Pancreas (tissue), 10 donors: ENCODE measurements around the gene FRRS1L. TPM values are rescaled to one million over a fixed set of nuclear protein-coding genes. Genes with fewer than 3 reads are reported as not detected.
A peak's percentile ranks its signal among the peaks of the same experiment; 100 is the strongest.

Experiments used
- ATAC-seq, 4 donors: fragments of 200-7000 bp; cut with Tn5 transposase; one replicate each; pipeline versions ENCODE4 v1.8.0 to v1.9.1; 2020; ENCODE audit warnings: mild to moderate bottlenecking in 4 of 4, moderate library complexity in 4 of 4
- DNase-seq, 6 donors: peaks; one replicate each; pipeline ENCODE4 v3.0.0-alpha.2; 2020
- FAIRE-seq: peaks from 2 replicates; lab custom pipeline; 2012; peaks lifted over from hg19 to GRCh38; lab: Jason Lieb, UNC
- H3K27ac ChIP-seq, 4 donors: fragments of 200-600 bp; sonication (generic); 1 replicate in 3 of 4; 2 replicates in 1 of 4; pipeline versions ENCODE4 v1.5.0 to v1.8.0; 2020
- H3K27me3 ChIP-seq, 4 donors: fragments of 200-600 bp; one replicate each; pipeline ENCODE4 v1.8.0; 2021
- H3K36me3 ChIP-seq, 3 donors: fragments of 200-600 bp; sonication (generic) in 1 of 3; one replicate each; pipeline versions ENCODE4 v1.5.0 to v1.8.0; 2020 to 2021
- H3K4me1 ChIP-seq, 3 donors: fragments of 200-600 bp; one replicate each; pipeline ENCODE4 v1.8.0; 2021
- H3K4me3 ChIP-seq, 4 donors: fragments of 200-600 bp; sonication (generic) in 2 of 4; one replicate each; pipeline versions ENCODE4 v1.5.0 to v1.8.0; 2020 to 2021
- H3K9me3 ChIP-seq, 4 donors: fragments of 200-600 bp; one replicate each; pipeline ENCODE4 v1.8.0; 2021
- WGBS, 2 donors: extraction: QIAGEN DNeasy Blood & Tissue Kit; methylation state at CpG; one replicate each; pipeline ENCODE4 v1.1.7; 2013; 5-methylcytosine and 5-hydroxymethylcytosine counted together
- intact Hi-C, 3 donors: fragments of 100-400 bp; cut with DNase I; formaldehyde crosslinking; loops; one replicate each; pipeline versions ENCODE4 v1.11.1 to v1.14.2; 2022
- polyA plus RNA-seq, 2 donors: library from polyadenylated mRNA; stranded (reverse); fragments of 200-250 nt; gene quantifications; one replicate each; pipeline ENCODE4 v1.2.3, GENCODE V29; 2013
- total RNA-seq, 6 donors: library from RNA; stranded (reverse); fragmentation: NEBNext Ultra II Directional in 4 of 6; extraction: Animal tissue kit (Norgen Biotek cat#: 25700) in 4 of 6; gene quantifications; one replicate each; pipeline versions ENCODE4 v1.2.1 to v1.2.4, GENCODE V29; 2021 to 2023
- TF ChIP-seq, protein P1 (sequence below), 4 donors: fragments of 200-600 bp; sonication (generic) in 3 of 4; IDR thresholded peaks; one replicate each; pipeline versions ENCODE4 v1.5.0 to v1.8.0; 2021; ENCODE audit warnings: antibody characterized with exemption in 4 of 4
- donor health status: healthy with polysubstance abuse.
- donor health status: DM: no; HTN: no; CAD: no; lungs with moderate emphysema.
- donor health status: DM: no; HTN: no; CAD: no.
- donor health status: control.
- donor health status: control.
- donor health status: Bipolar disorder and iron deficiency.
- donor health status: DM: yes; HTN: yes; CAD: no.
- donor health status: DM: no; HTN: no; CAD: no.
- donor health status: DM: no; HTN: no; CAD: no.
- donor health status: DM: yes; HTN: yes; CAD: no.

Gene FRRS1L
- total and polyA plus RNA-seq, 8 donors = 0.19 to 3.0 (median 0.80) TPM

DNA sequence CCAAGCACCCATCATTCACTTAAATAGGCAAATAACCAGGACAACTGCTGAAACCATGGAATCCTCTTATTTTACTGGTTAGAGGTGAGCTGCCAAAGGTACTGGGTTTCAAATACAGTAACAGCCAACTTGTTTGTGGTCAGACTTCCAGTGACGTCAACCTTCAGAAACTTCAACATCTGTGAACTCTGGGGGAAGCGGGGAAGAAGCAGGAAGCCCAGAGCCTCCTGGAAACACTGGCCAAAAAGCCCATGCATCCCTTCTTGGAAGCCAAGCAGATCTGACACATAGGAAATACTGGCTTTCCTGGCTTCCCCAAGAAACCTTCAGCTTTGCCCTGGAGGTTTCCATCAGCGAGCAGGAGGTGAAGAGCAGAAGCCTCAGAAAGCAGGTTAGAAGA, 4.9 kb upstream of the FRRS1L start:
- ATAC-seq (no peak), FAIRE-seq (no peak), DNase-seq (no peak)
- intact Hi-C loops = no loop called here
- H3K4me3 ChIP-seq = no peak overlapping the region
- H3K4me1 ChIP-seq = no peaks in the 10 kb centered on the region
- no peak overlapping the region for H3K27ac ChIP-seq
- TF ChIP-seq, protein P1, sequence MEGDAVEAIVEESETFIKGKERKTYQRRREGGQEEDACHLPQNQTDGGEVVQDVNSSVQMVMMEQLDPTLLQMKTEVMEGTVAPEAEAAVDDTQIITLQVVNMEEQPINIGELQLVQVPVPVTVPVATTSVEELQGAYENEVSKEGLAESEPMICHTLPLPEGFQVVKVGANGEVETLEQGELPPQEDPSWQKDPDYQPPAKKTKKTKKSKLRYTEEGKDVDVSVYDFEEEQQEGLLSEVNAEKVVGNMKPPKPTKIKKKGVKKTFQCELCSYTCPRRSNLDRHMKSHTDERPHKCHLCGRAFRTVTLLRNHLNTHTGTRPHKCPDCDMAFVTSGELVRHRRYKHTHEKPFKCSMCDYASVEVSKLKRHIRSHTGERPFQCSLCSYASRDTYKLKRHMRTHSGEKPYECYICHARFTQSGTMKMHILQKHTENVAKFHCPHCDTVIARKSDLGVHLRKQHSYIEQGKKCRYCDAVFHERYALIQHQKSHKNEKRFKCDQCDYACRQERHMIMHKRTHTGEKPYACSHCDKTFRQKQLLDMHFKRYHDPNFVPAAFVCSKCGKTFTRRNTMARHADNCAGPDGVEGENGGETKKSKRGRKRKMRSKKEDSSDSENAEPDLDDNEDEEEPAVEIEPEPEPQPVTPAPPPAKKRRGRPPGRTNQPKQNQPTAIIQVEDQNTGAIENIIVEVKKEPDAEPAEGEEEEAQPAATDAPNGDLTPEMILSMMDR (IDR thresholded peaks at IDR 0.05) = no peak
- H3K36me3 ChIP-seq = no peaks in the 10 kb centered on the region
- no peaks in the 10 kb centered on the region for H3K9me3 ChIP-seq
- 83 to 90% methylated on average over 3 of the region's 3 CpGs for WGBS, 2 donors
- H3K27me3 ChIP-seq = no peaks in the 10 kb centered on the region

- no peaks in the 10 kb centered on the region for H3K27me3 ChIP-seq
- ATAC-seq (no peak), DNase-seq (no peak), FAIRE-seq (no peak)
- TF ChIP-seq, protein P1 (IDR thresholded peaks at IDR 0.05) = no peak
- no peaks in the 10 kb centered on the region for H3K36me3 ChIP-seq
- no peak overlapping the region for H3K27ac ChIP-seq
- H3K4me3 ChIP-seq = no peak overlapping the region
- no peaks in the 10 kb centered on the region for H3K9me3 ChIP-seq
- intact Hi-C loops = no loop called here
- H3K4me1 ChIP-seq = no peaks in the 10 kb centered on the region
Measured at GRCh38 chr9:109168170-109168569, 1.1 kb upstream of the FRRS1L start.

GRCh38 chr9:109167716-109168115, 667 bp upstream of the FRRS1L start:
- Histone ChIP-seq H3K27me3 (no peaks in the 10 kb centered on the region), H3K4me3 (no peak overlapping the region), H3K36me3 (no peaks in the 10 kb centered on the region), H3K4me1 (no peaks in the 10 kb centered on the region), H3K27ac (no peak overlapping the region), H3K9me3 (no peaks in the 10 kb centered on the region)
- WGBS, 2 donors = 91 to 95% methylated on average over 5 of the region's 5 CpGs
- FAIRE-seq = no peak
- DNase-seq = no peak
- intact Hi-C loops = no loop called here
- ATAC-seq = peak in 1 of 4 donors; percentile 51
- TF ChIP-seq, protein P1 (IDR thresholded peaks at IDR 0.05) = no peak

GRCh38 chr9:109166171-109166770, 778 bp downstream of the FRRS1L start:
- no peaks in the 10 kb centered on the region for H3K27me3 ChIP-seq
- no peak overlapping the region for H3K27ac ChIP-seq
- DNase-seq (no peak), FAIRE-seq (no peak), ATAC-seq (no peak)
- WGBS, 2 donors = 90 to 94% methylated on average over 16 of the region's 16 CpGs
- TF ChIP-seq, protein P1 (IDR thresholded peaks at IDR 0.05) = no peak
- H3K4me1 ChIP-seq = no peaks in the 10 kb centered on the region
- no peak overlapping the region for H3K4me3 ChIP-seq
- no peaks in the 10 kb centered on the region for H3K9me3 ChIP-seq
- no peaks in the 10 kb centered on the region for H3K36me3 ChIP-seq
- intact Hi-C loops = no loop called here

GRCh38 chr9:109164042-109164441, 3.0 kb downstream of the FRRS1L start:
- ATAC-seq = no peak
- Histone ChIP-seq H3K9me3 (no peaks in the 10 kb centered on the region), H3K4me1 (no peaks in the 10 kb centered on the region), H3K27ac (no peak overlapping the region), H3K4me3 (no peak overlapping the region), H3K36me3 (no peaks in the 10 kb centered on the region), H3K27me3 (no peaks in the 10 kb centered on the region)
- TF ChIP-seq, protein P1 (IDR thresholded peaks at IDR 0.05) = no peak
- WGBS, 2 donors = 84 to 95% methylated on average over 5 of the region's 5 CpGs
- no peak for DNase-seq
- intact Hi-C loops = no loop called here
- no peak for FAIRE-seq
